ENCODE data around the gene RPS21.
"Not testable (repeated sequence)": the region's sequence is repeated elsewhere in the genome, so short reads cannot be mapped to it uniquely, and the experiment has no call there.

The RPS21 gene

GRCh38 chr20:62365814-62366369 is 21.0 kb upstream of the RPS21 start:
- DNase-seq (ENCODE audit: low read depth) = no peak

- DNase-seq (ENCODE audit: low read depth) = no peak
Observed at GRCh38 chr20:62366370-62367135, 20.4 kb upstream of the RPS21 start.

DNA sequence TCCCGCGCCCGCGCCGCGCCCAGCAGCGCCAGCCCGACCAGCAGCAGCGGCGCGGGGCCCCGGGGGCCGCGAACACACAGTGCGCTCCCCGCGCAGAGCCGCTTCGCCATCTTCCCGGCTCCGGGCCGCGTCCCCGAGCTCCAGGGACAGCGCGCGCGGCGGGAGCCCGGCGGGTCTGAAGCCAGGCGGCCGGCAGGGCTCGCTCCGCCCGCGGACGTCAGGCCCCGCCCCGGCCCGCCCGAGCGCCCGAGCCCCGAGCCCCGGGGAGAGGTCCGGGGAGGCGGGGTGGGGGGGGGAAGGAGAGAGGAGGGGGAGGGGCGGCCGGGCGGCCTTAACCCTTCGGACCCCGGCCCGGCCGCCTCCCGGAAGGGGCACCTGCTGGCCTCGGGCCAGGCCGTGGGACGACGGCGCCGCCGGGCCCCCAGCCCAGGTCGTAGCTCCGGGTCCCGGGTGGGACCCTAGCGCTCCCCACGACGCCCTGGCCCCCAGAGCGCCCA is 19.7 kb upstream of the RPS21 start, which contains the start of gene LAMA5:
Gene LAMA5, minus strand, starts transcription at position 177 of the 497 bp plus-strand sequence. Its CDS starts 67 bp downstream, at position 110.
- DNase-seq (ENCODE audit: low read depth) = peak; percentile 61

- DNase-seq (ENCODE audit: low read depth) = no peak
Observed at GRCh38 chr20:62367633-62368391, 19.1 kb upstream of the RPS21 start.

GRCh38 chr20:62368392-62368975 is 18.4 kb upstream of the RPS21 start:
- no peak for DNase-seq (ENCODE audit: low read depth)

- peak; percentile 88 for DNase-seq (ENCODE audit: low read depth)
Observed at GRCh38 chr20:62368976-62369814, 17.7 kb upstream of the RPS21 start.

GRCh38 chr20:62369815-62370114 is 17.1 kb upstream of the RPS21 start:
- DNase-seq (ENCODE audit: low read depth) = no peak

GRCh38 chr20:62370115-62370806 is 16.6 kb upstream of the RPS21 start:
- peak; percentile 86 for DNase-seq (ENCODE audit: low read depth)

- no peak for DNase-seq (ENCODE audit: low read depth)
Observed at GRCh38 chr20:62370807-62371587, 15.9 kb upstream of the RPS21 start.

- no peak for DNase-seq (ENCODE audit: low read depth)
Observed at GRCh38 chr20:62371588-62372041, 15.3 kb upstream of the RPS21 start.

DNA sequence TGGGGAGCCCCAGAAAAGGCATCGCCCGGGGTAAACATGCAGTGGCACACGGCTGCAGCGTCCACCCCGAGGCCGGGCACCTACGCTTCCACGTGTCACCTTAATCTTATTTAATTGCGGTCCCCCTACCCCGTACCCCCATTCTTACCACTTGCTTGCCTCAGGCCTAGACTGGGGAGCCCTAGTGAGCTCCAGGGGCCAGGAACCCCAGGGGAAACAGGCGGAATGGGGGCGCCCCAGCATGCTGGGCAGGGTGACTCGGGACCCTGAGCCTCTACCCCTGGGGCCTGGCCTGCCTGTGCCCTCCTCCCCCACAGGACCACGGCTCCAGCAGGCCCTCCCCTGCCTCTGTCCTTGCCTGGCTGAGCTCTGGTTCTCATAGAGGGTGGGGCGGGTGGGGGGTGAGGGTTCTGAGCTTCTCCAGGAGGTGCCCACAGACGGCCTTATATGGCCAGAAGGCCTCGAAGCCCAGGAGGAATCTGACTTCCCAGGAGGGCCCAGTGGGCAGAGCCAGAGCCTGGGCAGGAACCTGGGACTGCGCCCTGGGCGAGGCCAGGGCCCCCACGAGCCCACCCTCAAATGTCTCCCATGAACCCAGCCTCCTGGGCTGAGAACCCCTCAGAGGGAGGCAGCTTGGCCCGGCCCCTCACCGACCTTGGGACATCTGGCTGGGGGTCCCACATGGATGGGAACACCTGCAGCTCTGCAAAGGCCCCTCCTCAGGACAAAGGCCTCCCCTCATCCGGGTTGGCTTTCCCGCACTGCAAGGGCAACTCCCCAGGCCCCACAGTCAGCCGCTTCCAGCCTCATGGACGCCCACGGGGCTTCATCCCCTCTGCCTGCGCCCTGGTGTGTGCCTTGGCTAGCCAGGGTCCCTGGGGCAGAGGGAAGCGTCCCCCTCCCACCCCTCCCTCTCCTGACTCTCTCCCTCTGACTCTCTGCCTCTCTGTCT is 14.6 kb upstream of the RPS21 start:
- DNase-seq (ENCODE audit: low read depth) = no peak

DNA sequence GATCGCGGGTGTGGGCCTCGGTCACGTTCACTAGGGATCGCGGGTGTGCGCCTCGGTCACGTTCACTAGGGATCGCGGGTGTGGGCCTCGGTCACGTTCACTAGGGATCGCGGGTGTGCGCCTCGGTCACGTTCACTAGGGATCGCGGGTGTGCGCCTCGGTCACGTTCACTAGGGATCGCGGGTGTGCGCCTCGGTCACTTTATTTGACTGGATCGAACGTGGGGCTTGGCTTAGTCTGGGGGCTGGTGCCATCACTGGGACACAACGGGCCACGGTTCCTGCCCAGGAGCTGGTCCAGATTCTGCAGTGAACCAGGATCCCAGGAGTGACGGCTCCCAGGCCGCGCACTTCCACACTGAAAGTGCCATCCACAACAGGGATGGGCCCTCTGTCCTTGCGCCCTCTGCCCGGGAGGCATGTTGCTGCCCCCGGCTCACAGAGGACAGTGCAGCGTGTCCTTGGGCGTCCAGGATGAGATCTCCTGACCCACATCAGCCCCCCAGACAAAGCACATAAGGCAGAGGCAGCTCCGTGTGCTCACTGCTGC is 13.2 kb upstream of the RPS21 start:
- DNase-seq (ENCODE audit: low read depth) = not testable (repeated sequence)

- no peak for DNase-seq (ENCODE audit: low read depth)
Observed at GRCh38 chr20:62374331-62375152, 12.4 kb upstream of the RPS21 start.

- DNase-seq (ENCODE audit: low read depth) = no peak
Observed at GRCh38 chr20:62376112-62377063, 10.5 kb upstream of the RPS21 start.

DNA sequence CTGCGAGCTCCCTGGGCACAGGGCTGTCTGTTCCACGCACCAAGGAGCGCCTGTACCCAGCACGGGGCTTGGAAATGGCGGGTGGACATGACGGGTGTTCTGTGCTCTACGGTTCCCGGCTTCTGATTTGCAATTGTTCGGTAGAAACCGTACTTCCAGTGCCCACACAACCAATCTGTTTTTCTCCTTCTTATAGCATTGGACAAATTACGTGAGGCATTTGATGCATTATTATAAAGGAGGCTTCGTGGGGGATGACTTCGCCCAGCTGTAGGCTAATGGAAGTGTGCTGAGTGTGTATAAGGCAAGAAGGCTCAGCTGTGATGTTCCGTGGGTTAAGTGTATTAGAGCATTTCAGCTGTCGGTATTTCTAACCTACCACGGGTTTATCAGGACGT is 9.8 kb upstream of the RPS21 start:
- no peak for DNase-seq (ENCODE audit: low read depth)

DNA sequence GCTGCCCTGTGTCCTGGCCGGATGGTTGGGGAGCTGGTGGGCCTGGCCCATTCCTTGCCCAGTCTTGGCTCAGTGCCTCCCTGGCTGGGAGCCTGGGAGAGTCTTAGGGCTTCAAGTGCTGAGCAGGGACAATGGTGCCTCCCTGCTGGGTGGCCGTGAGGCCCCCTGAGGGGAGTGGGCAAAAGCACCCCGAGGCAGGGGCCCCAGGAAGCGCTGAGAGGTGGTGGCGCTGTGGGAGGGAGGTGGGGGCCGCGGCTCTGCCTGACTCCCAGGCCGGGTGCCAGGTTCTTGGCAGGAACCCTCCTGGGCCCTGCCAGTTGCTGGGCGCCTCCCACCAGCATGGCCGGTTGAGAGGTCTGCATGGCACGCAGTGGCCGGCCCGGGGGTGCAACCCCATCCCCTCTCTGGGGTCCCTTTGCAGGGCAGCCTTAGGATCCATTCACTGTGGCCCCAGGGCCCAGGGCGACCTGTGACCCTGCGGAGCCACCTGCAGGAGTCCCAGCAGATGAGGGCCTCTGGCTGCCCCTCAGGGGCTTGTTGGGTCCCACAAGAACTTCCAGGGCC is 9.2 kb upstream of the RPS21 start:
- no peak for DNase-seq (ENCODE audit: low read depth)
